ENCODE measurements around the gene SLC25A29.
"Not testable (repeated sequence)": the region's sequence is repeated elsewhere in the genome, so short reads cannot be mapped to it uniquely, and the experiment has no call there.

SLC25A29 gene

GRCh38 chr14:100306101-100306997, at the start of gene SLC25A29:
Gene SLC25A29, minus strand, starts transcription at chr14:100306444. Its CDS starts 212 bp downstream, at chr14:100306232.
- DNase-seq, result peak; percentile 78

GRCh38 chr14:100350986-100351385, 44.7 kb upstream of the SLC25A29 start:
- DNase-seq, result no peak

- no peak for DNase-seq
Observed at GRCh38 chr14:100350276-100350926, 44.2 kb upstream of the SLC25A29 start.

GRCh38 chr14:100348784-100349685, 42.8 kb upstream of the SLC25A29 start:
- DNase-seq, result no peak

GRCh38 chr14:100348253-100348729, 42.0 kb upstream of the SLC25A29 start:
- DNase-seq, result no peak

- no peak for DNase-seq
Observed at GRCh38 chr14:100346306-100347091, 40.3 kb upstream of the SLC25A29 start.

GRCh38 chr14:100345711-100346110, 39.5 kb upstream of the SLC25A29 start:
- no peak for DNase-seq

- DNase-seq, result not testable (repeated sequence)
Observed at GRCh38 chr14:100344657-100345056, 38.4 kb upstream of the SLC25A29 start.

GRCh38 chr14:100342826-100343225, 36.6 kb upstream of the SLC25A29 start:
- DNase-seq, result not testable (repeated sequence)

- DNase-seq, result no peak
Observed at GRCh38 chr14:100342195-100342594, 36.0 kb upstream of the SLC25A29 start.

GRCh38 chr14:100341301-100342031, 35.2 kb upstream of the SLC25A29 start:
- DNase-seq, result peak; percentile 17

GRCh38 chr14:100340423-100340813, 34.2 kb upstream of the SLC25A29 start:
- no peak for DNase-seq

GRCh38 chr14:100339766-100340422, 33.6 kb upstream of the SLC25A29 start:
- DNase-seq, result no peak

- no peak for DNase-seq
Observed at GRCh38 chr14:100336618-100337530, 30.6 kb upstream of the SLC25A29 start.

- no peak for DNase-seq
Observed at GRCh38 chr14:100334904-100335303, 28.7 kb upstream of the SLC25A29 start.

GRCh38 chr14:100333827-100334226, 27.6 kb upstream of the SLC25A29 start:
- DNase-seq, result no peak

GRCh38 chr14:100333311-100333710, 27.1 kb upstream of the SLC25A29 start:
- no peak for DNase-seq

- no peak for DNase-seq
Observed at GRCh38 chr14:100332797-100333196, 26.6 kb upstream of the SLC25A29 start.

- DNase-seq, result no peak
Observed at GRCh38 chr14:100332071-100332639, 25.9 kb upstream of the SLC25A29 start.

All from CD4-positive, alpha-beta T cell treated with Interleukin-21 for 1 hour (primary cell).